Measurements from ENCODE around the gene EFS.
"Not testable (repeated sequence)": the region's sequence is repeated elsewhere in the genome, so short reads cannot be mapped to it uniquely, and the experiment has no call there.

EFS gene

DNA sequence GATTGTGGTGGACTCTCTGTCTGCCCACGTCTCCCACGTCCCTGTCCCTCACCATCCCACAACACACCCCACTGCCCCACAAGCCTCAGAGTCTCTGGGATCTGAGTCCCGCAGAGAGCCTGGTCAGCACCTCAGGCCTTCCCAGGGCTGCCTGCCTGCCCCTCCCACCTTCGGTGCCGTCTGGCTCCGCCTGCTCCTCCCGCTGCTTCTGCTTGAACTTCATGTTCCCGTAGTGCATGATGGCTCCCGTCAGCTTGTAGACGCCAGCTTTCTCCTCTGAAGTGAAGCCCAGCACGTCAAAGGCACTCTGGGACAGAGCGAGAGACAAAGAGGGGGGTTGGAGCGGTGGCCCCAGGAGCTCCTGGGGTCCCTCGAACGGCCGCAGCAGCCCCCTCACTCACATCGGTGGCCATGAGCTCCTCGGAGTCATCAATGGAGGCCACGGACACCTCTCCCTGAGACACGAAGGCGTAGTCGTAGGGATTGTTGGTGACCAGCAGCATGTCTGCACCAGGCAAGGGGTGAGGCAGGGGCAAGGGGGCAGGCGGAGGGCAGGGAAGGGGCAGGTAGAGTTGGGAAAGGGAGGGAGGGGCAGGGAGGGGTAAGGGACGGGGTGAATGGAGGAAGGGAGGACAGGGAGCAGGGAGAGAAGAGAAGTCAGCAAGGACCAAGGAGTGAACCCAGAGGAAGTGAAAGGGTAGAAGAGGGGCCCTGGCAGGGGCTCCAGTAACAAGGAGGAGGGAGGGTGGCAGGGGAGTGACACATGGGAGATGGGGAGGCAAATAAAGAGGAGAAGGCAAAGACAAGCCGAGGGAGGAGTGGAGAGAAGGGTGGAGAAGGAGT is 37.5 kb upstream of the EFS start:
- Histone ChIP-seq H3K4me3 (ENCODE audit: low read length) (no peak overlapping the region), H3F3A (ENCODE audit: insufficient read depth, low read length) (no peaks in the 10 kb centered on the region), H4K20me1 (ENCODE audit: insufficient read depth, low read length) (no peaks in the 10 kb centered on the region), H3K27me3 (replicated peaks; ENCODE audit: insufficient read depth, low read length) (peaks cover 18% of the 10 kb centered on the region), H3K4me2 (ENCODE audit: low read depth, low read length) (no peak overlapping the region), H2AFZ (ENCODE audit: low read length) (no peak overlapping the region), H3K9me3 (replicated peaks; ENCODE audit: insufficient read depth, low read length) (no peaks in the 10 kb centered on the region), H3K27ac (ENCODE audit: low read length) (no peak overlapping the region), H3K4me1 (ENCODE audit: low read length) (no peaks in the 10 kb centered on the region), H3K36me3 (replicated peaks; ENCODE audit: insufficient read depth, low read length) (no peaks in the 10 kb centered on the region), H3K79me2 (ENCODE audit: low read length) (no peaks in the 10 kb centered on the region), H3K9me2 (replicated peaks; ENCODE audit: insufficient read depth, low read length) (no peaks in the 10 kb centered on the region), H3K9ac (ENCODE audit: low read length) (no peak overlapping the region)
- TF ChIP-seq EZH2phosphoT487 (IDR thresholded peaks at IDR 0.05; ENCODE audit: low read length) (no peak), EZH2 (optimal IDR thresholded peaks at IDR 0.05; ENCODE audit: low read depth, low read length) (no peak), CTCF (IDR thresholded peaks at IDR 0.05; ENCODE audit: low read length) (no peak)
- no peak for DNase-seq

DNA sequence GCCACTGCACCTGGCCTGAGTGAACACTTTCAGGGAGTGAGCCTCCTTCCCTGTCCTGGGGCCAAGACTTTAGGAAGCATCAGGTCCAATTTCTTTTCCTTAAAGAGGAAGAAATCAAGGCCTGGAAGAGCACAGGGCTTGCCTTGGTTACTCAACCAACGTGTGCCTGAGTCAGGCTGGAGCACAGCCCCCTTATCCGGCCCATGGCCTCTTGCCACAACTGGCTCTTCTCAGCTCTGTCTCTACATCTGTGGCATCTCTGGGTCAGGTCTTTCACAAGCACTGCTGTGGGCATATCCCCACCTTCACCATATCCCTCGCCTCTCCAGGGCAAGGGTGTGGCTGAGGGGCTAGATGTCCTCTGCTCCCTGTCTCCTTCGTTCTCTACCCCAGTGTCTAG is 36.3 kb upstream of the EFS start:
- Histone ChIP-seq H3K9me2 (replicated peaks; ENCODE audit: insufficient read depth, low read length) (no peaks in the 10 kb centered on the region), H3K9ac (ENCODE audit: low read length) (no peak overlapping the region), H3K4me2 (ENCODE audit: low read depth, low read length) (no peak overlapping the region), H3K9me3 (replicated peaks; ENCODE audit: insufficient read depth, low read length) (no peaks in the 10 kb centered on the region), H3K4me1 (ENCODE audit: low read length) (no peaks in the 10 kb centered on the region), H3K36me3 (replicated peaks; ENCODE audit: insufficient read depth, low read length) (no peaks in the 10 kb centered on the region), H3F3A (ENCODE audit: insufficient read depth, low read length) (no peaks in the 10 kb centered on the region), H2AFZ (ENCODE audit: low read length) (no peak overlapping the region), H3K27ac (ENCODE audit: low read length) (no peak overlapping the region), H3K27me3 (replicated peaks; ENCODE audit: insufficient read depth, low read length) (peaks cover 17% of the 10 kb centered on the region), H3K4me3 (ENCODE audit: low read length) (no peak overlapping the region), H4K20me1 (ENCODE audit: insufficient read depth, low read length) (no peaks in the 10 kb centered on the region), H3K79me2 (ENCODE audit: low read length) (no peaks in the 10 kb centered on the region)
- TF ChIP-seq CTCF (IDR thresholded peaks at IDR 0.05; ENCODE audit: low read length): no peak
- no peak for TF ChIP-seq EZH2phosphoT487 (IDR thresholded peaks at IDR 0.05; ENCODE audit: low read length)
- TF ChIP-seq EZH2 (optimal IDR thresholded peaks at IDR 0.05; ENCODE audit: low read depth, low read length): no peak
- DNase-seq: no peak

DNA sequence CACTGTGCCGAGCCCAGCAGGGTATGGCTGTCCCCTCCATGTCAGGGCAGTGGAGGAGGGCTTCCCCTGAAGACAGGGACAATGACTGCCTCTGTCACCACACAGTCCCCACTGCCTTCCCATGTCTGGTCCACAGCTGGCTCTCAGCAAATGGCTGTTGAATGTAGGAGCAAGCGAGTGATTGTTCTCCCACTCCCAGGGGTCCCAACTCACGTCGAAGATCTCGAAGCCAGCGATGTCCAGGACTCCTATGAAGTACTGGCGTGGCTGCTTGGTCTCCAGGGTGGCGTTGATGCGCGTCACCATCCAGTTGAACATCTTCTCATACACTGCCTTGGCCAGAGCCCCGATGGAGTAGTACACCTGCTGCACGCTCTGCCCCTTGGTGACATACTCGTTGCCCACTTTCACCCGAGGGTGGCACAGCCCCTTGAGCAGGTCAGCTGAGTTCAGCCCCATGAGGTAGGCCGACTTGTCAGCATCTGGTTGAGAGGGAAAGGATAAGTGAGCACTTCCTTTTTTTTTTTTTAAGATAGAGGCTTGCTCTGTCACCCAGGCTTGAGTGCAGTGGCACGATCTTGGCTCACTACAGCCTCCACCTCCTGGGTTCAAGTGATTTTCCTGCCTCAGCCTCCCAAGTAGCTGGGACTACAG is 35.7 kb upstream of the EFS start:
- not testable (repeated sequence) for H4K20me1 ChIP-seq (ENCODE audit: insufficient read depth, low read length); H3K9me3 ChIP-seq (replicated peaks; ENCODE audit: insufficient read depth, low read length); H2AFZ ChIP-seq (ENCODE audit: low read length); H3K36me3 ChIP-seq (replicated peaks; ENCODE audit: insufficient read depth, low read length); H3K9me2 ChIP-seq (replicated peaks; ENCODE audit: insufficient read depth, low read length); H3K9ac ChIP-seq (ENCODE audit: low read length); H3K27ac ChIP-seq (ENCODE audit: low read length); H3K4me1 ChIP-seq (ENCODE audit: low read length); H3K79me2 ChIP-seq (ENCODE audit: low read length); H3F3A ChIP-seq (ENCODE audit: insufficient read depth, low read length); H3K4me2 ChIP-seq (ENCODE audit: low read depth, low read length); DNase-seq; H3K4me3 ChIP-seq (ENCODE audit: low read length)
- peaks cover 11% of the 10 kb centered on the region for H3K27me3 ChIP-seq (replicated peaks; ENCODE audit: insufficient read depth, low read length)

DNA sequence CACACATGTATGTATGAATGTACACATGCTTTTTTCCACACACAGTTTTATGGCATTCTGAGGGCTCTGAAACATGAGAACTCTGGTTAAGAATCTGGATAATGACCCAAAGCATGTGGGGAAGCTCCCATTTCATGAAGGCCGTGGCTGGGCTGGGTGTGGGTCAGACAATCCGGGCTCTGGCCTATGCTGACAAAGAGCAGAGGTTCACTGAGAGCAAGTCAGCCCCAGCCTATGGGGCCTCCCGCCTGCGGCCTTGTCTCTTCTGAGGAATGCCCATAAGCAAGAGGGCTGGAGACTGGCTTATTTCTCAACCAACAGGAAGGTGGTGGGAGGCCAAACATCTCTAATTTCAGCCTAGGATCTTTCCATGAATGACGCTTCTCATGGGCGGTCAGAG is 34.6 kb upstream of the EFS start:
- Histone ChIP-seq H3K4me3 (ENCODE audit: low read length) (no peak overlapping the region), H3K79me2 (ENCODE audit: low read length) (no peaks in the 10 kb centered on the region), H3K27ac (ENCODE audit: low read length) (no peak overlapping the region), H3K36me3 (replicated peaks; ENCODE audit: insufficient read depth, low read length) (no peaks in the 10 kb centered on the region), H3K9me2 (replicated peaks; ENCODE audit: insufficient read depth, low read length) (no peaks in the 10 kb centered on the region), H2AFZ (ENCODE audit: low read length) (no peak overlapping the region), H3K4me1 (ENCODE audit: low read length) (no peaks in the 10 kb centered on the region), H3K27me3 (replicated peaks; ENCODE audit: insufficient read depth, low read length) (peaks cover 10% of the 10 kb centered on the region), H3K4me2 (ENCODE audit: low read depth, low read length) (no peak overlapping the region), H3F3A (ENCODE audit: insufficient read depth, low read length) (no peaks in the 10 kb centered on the region), H3K9ac (ENCODE audit: low read length) (no peak overlapping the region), H3K9me3 (replicated peaks; ENCODE audit: insufficient read depth, low read length) (no peaks in the 10 kb centered on the region), H4K20me1 (ENCODE audit: insufficient read depth, low read length) (no peaks in the 10 kb centered on the region)
- no peak for DNase-seq
- TF ChIP-seq EZH2 (optimal IDR thresholded peaks at IDR 0.05; ENCODE audit: low read depth, low read length) (no peak), EZH2phosphoT487 (IDR thresholded peaks at IDR 0.05; ENCODE audit: low read length) (no peak), CTCF (IDR thresholded peaks at IDR 0.05; ENCODE audit: low read length) (no peak)

Measured in MM.1S (cell line).